Measurements from ENCODE around the gene NAT16.

DNA sequence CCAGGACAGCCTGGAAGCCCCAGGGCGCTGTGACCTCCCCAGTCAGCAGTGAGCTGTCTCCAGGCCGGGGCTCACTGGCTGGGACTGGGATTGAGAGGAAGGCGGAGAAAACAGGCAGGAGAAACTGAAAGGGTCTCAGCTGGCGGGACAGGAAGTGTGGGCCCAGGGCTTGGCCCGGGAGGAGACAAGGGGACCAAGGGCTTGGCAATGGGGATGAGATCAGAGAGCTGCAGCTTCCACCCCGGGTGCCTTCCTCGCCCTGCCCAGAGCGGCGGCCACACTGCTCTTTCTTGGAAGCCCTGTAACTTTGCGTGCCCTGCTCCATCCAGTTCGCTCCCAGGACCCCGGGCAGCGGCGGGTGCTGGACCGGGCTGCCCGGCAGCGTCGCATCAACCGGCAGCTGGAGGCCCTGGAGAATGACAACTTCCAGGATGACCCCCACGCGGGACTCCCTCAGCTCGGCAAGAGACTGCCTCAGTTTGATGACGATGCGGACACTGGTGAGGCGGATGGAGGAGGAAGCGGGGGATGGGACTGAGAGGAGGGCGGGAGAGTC is 42.3 kb upstream of the NAT16 start:
- no peak for TF ChIP-seq EZH2 (IDR thresholded peaks at IDR 0.05; ENCODE audit: borderline replicate concordance, low read depth, low read length, severe bottlenecking)
- TF ChIP-seq, protein P1, sequence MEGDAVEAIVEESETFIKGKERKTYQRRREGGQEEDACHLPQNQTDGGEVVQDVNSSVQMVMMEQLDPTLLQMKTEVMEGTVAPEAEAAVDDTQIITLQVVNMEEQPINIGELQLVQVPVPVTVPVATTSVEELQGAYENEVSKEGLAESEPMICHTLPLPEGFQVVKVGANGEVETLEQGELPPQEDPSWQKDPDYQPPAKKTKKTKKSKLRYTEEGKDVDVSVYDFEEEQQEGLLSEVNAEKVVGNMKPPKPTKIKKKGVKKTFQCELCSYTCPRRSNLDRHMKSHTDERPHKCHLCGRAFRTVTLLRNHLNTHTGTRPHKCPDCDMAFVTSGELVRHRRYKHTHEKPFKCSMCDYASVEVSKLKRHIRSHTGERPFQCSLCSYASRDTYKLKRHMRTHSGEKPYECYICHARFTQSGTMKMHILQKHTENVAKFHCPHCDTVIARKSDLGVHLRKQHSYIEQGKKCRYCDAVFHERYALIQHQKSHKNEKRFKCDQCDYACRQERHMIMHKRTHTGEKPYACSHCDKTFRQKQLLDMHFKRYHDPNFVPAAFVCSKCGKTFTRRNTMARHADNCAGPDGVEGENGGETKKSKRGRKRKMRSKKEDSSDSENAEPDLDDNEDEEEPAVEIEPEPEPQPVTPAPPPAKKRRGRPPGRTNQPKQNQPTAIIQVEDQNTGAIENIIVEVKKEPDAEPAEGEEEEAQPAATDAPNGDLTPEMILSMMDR (IDR thresholded peaks at IDR 0.05; ENCODE audit: borderline replicate concordance, extremely low read depth, low read length, poor library complexity, severe bottlenecking): no peak

All from DND-41 (cell line).